Glomerular endothelial cell (primary cell): ENCODE data around the gene ARID1A. TPM values are rescaled to one million over a fixed set of nuclear protein-coding genes. Genes with fewer than 3 reads are reported as not detected.
A peak's percentile ranks its signal among the peaks of the same experiment; 100 is the strongest.
"Not testable (repeated sequence)": the region's sequence is repeated elsewhere in the genome, so short reads cannot be mapped to it uniquely, and the experiment has no call there.

Experiments
- DNase-seq: peaks from one replicate; pipeline ENCODE4 v3.0.0-alpha.2; 2011; ENCODE audit warnings: low read depth, low spot score; ENCODE audit errors: extremely low read depth
- total RNA-seq: library from RNA; depleted of rRNA; stranded (reverse); fragments of >200 nt; gene quantifications from 2 replicates; pipeline ENCODE4 v1.2.3, GENCODE V29; 2015

ARID1A gene
- 41.8 and 67.8 TPM in 2 replicates for total RNA-seq

DNA sequence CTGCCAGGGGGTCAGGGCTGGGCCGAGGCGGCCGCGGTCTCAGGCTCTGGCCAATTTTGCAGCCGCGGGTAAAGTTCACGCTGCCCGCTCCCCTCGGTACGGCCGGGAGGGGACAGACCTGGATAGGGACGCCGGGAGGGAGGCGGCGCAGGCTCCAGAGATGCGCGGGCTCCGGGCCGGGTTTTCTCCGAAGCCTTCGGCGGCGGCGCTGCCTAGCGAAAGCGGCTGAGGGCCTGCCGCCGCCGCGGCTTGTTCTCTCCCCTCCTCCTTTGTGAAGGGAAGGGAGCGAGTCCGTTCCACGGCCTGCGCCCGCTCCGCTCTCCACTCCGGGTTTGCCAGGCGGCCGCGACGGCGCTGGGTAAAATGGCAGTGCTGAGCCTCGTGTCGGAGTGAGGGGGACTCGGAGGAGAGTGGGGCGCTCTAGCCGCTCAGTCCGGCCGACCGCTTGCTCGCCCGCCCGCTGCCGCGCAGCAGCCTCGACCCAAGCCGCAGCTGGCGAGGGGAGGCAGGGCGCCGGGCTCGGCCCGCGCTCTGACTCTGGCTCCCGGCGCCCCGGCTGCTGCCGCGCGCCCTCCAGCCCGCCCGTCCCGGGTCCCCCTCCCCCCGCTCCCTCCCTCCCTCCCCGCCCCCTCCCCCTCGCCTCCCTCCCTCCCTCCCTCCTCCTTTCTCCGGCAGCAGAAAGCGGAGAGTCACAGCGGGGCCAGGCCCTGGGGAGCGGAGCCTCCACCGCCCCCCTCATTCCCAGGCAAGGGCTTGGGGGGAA is at the start of gene ARID1A:
ARID1A (plus strand) TSS at position 660 of the 763 bp plus-strand sequence. CDS start 389 bp downstream, outside the sequence.
- DNase-seq, result peak; percentile 75

DNA sequence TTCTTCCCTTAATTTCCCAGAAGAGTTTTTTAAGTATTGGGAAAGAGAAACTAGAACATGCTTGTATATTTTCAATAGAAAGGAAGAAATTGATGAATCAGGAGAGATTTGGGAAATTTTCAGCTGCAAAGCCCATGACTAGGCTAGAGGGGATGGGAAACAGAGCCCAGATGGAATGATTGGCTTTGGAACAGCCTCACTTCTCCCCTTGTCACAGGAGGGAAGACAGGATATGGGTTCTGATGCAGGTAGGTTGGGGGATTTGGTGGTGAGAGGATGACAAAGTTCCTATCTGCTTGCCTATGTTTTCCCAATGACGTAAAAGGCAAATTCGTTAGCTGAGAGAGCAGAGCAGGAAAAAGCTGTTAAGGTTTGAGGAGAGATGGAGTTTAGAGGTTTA is 31.0 kb upstream of the ARID1A start:
- DNase-seq, result no peak

DNA sequence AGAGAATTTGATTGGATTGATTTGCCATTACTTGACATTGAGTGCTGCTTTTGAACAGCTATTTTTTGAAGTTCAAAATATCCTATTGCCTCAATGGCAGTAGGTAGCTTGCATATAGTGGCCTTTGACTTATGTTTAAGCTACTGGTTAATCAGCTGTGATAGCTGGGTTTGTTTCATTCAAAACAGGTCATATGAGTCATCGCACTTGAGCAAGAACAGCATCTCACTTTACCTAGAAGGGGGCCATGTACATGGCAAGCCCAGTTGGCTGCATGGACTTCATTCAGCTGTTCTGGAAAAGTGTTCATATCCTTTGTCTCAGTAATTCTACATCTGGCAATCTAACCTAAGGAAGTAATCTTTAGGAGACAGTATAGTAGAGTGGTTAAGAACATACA is 29.0 kb upstream of the ARID1A start:
- no peak for DNase-seq

DNA sequence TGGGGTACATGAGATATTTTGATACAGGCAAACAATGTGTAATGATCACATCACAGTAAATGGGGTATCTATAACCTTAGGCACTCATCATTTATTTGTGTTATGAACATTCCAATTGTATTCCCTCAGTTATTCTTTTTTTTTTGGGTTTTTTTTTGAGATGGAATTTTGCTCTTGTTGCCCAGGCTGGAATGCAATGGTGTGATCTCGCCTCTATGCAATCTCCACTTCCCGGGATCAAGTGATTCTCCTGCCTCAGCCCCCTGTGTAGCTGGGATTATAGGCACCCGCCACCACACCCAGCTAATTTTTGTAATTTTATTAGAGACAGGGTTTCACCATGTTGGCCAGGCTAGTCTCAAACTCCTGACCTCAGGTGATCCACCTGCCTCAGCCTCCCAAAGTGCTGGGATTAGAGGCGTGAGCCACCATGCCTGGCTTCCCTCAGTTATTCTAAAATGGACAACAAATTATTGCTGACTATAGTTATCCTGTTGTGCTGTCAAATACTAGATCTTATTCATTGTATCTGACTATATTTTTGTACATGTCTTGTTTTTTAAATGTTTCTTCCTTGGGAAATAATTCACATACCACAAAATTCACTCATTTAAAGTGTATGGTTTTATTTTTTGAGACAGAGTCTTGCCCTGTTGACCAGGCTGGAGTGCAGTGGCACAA is 27.6 kb upstream of the ARID1A start:
- not testable (repeated sequence) for DNase-seq

DNA sequence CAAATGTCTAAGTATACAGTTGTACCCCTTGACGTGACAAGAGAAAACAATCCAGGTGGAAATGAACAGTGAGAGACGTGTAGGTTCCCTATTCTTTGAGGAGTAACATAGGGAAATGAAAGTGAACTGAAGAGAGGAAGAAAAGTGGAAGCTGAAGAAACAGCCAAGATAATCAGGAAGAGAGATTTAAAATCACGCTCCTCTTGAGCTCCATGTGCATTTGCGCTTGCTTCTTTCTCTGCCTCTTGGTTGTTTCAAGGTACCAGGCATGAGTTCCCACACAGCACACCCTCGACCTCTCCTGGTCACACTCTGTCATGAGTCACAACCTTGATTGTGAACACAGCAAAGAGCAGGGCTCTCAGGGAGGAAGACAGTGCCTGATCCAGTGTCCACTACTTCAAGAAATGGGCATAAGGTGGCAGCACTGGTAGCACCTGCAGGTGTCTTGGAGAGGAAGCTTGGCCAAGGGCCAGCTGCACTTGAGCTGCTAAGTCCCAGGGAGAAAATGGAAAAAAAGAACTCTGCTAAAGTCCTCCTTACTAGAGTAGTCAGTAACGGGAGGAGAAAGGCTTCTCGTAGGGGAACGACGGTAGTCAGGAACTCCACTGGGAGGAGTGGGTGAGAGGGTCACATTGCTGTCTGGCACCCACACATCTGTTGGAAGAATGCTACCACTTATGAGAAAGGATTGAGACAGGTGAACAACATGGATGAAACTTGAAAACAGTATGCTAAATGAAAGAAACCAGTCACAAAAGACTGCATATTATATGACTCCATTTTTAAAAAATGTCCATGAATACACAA is 18.3 kb upstream of the ARID1A start:
- DNase-seq, result peak; percentile 76

DNA sequence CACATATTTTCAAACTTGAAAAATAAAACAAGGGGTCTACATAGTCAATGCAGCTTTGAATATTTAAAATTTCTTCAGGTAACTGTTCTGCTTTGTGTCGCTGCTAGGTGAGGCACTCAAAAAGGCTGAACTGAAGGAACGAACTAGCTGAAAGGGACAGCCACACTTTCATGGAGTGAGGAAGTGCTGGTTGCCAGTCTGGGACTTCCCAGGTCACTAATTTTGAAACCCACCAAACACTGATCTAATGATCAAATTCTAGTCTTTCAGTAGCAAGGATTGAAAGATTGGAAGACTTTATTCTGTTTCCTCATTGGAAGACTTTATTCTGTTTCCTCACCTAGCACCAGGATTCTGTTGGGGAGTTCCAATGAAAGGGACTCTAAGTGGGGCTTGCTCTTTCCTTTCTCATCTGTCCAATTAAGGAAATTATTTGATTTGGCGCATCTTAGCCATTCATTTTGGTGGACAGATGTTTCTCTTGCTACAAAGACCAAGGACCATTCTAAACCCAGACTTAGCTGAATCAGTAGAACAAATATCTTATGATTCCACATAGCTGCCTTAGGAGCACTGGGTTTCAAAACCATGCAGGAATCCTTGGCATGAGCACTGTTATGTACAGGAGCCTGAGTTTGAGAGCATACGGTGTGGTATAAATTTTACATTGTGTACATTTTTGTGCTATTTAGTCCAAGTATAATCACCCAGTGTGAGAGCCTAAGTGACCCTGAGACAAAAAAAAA is 10.9 kb upstream of the ARID1A start:
- DNase-seq, result no peak

DNA sequence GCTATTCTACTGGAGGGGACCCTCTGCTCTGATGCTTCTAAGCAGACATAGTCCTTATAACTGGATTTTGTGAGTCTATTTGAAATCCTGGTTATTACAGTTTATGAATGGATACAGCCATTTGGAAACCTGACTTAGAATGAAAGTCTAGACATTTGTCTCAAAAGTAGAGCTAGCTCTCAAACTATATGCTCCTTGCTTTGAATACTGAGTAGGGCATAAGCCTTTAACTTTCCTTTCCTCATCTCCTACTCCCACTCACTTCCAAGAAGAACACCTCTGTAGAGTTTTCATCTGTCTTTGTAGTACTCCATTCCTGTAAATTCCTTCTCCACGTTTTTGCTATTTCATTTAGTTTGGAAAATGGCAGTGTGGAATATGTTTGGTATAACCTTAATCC is 9.0 kb upstream of the ARID1A start:
- DNase-seq, result no peak

DNA sequence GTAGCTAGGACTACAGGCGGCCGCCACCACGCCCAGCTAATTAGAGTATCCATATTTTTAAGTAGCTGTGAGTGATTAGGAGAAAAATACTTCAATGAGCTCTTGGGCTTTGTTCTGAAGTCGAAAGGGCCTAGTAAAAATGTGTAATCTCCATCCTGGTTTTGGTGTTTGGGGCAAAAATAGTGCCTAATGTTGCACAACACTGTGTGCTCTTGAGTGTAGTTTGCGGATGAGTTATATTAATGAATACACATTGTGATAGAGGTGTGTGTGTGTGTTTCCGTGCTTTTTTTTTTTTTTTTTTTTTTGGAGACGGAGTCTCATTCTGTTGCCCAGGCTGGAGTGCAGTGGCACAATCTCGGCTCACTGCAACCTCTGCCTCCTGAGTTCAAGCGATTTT is 6.3 kb upstream of the ARID1A start:
- no peak for DNase-seq

DNA sequence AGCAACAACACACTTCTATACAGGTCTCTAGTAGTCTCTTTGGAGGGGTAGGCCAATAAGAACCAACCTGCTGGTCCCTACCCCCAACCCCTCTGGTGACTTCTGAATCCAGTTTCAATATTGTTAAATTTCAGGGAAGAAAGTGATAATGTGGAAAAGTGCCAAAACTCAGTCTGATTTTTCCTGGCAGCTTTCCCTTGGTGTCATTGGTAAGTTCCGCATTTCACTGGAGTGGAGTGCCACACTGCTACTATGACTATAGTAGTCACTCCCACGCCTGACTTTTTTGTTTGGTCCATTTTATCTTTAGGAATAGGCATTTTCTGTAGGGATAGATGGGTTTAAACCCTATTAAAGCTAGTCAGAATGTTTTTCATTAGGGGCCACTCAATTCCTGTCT is 5.7 kb upstream of the ARID1A start:
- no peak for DNase-seq

DNA sequence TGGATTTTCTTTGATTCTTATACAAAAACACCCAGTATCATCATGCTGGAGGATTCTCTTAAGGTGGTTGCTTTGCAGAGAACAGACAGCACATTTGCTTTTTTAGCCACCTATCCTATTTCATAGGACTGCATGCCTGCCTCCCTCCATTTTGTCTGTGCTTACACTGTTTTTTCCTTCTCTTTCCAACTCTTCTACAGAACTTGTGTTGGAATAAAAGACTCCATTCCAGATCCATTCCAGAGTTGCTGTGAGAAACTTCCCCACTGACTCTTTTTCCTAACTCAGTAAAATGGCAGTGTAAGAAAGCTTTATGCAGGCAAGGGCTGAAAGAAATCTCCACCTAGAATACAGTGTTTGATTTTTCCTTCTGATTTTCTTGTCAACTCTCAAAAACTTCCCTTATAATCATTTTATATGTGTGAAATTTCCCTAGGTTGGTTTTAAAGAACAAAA is 5.2 kb upstream of the ARID1A start:
- DNase-seq, result no peak

DNA sequence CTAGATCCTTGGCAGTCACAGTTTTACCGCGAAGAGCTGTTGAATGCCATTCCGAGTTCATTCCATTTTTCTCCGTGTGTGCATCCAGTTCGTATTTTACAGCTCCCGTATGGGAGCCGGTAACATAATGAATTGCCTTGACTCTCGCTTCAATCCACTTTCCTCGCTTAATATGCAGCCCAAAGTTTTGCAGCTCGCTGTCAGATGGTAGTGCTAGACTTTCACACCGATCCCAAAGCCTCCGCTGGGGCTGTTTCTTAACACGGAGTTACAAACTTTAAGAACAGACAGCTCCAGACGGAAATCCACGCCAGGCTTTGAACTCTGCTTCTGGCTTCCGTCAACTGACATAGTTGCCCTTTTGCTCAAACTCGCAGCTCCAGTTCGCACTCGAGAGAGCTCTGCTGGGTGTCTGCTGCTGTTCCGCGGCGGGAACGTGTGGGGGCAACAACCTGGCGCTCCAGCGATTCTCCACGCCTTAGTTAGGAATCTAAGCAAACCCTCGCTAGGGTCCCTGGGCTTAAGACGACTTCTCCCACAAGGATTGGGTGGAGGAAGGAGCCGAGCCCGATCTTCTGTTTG is 3.5 kb upstream of the ARID1A start:
- peak; percentile 74 for DNase-seq

DNA sequence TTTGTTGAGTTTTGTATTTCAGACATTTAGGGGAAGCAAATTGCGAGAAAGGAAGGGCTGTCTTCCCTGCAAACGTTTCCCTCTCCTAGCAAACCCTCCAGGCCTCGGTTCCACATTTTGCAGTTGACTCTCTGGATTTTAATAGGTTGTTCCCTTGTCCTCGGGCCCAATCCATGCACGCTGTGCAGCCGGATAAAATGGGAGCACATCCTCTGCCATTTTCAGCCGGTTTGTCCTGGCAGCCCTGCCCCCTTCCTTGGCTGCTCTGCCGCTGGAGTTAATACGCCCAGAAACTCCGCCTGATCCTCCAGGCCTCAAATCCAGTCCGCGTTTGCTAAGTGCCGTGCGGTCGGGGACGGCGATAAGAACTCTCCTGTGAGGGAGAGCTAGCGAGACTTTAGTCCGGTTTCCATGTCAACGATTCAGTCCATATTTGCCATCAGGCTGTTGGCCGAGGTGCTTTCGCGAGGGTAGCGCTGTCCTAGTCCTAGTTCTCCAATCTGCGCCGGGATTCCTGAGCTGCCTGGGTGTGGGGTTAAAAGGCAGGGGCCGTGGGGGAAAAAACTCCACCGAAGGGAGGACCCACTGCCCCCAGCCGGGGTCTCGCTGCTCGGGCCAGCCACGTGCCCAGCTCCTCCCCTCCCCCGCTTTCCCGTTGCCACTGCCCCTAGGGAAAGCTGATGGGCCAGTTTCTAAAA is 2.9 kb upstream of the ARID1A start:
- DNase-seq, result peak; percentile 91

DNA sequence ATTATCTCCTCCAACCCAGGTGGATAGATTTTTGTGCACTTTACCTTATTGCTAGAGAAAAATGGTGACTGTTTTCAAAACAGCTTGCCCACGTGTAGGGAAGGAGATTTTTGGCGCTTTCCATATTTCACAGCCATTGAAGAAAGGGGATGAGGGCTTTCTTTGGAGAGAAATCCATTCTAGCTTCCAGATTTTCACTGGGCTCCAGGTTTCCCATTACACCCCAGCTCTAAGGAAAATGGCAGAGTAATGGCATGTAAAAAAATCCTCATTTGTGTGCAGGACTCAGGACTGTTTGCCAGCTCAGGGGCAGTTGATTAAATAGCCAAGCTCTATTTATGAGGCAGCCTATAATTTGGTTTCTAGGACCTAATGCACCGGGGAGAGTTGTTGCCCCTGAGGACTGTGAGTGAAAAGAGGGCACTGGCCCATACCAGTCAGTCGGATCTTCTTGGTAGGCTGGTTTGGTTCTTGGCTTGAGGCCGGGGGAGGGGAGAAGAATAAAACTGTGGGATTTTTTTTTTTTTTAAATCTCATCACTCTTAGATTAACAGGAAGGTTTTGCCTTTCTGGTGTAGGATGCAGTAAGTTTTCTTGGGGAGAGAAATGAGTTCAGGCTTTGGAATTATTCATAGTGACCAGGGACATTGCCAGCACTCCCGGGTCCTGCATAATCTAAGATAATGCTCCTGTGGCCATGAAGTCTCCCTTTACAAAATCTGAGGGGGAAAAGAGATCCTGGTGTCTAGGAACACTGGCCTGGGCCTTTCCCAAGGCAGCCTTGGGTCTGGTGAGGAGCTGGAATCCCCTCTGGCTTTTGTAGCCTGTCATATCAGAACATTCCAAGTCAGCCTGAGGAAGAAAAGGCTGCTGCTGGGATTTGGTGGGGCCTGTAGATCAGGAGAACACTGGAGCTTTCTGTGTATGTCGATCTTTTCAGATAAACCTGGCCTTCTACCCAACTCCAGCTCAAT is 1.9 kb upstream of the ARID1A start:
- DNase-seq, result no peak

DNA sequence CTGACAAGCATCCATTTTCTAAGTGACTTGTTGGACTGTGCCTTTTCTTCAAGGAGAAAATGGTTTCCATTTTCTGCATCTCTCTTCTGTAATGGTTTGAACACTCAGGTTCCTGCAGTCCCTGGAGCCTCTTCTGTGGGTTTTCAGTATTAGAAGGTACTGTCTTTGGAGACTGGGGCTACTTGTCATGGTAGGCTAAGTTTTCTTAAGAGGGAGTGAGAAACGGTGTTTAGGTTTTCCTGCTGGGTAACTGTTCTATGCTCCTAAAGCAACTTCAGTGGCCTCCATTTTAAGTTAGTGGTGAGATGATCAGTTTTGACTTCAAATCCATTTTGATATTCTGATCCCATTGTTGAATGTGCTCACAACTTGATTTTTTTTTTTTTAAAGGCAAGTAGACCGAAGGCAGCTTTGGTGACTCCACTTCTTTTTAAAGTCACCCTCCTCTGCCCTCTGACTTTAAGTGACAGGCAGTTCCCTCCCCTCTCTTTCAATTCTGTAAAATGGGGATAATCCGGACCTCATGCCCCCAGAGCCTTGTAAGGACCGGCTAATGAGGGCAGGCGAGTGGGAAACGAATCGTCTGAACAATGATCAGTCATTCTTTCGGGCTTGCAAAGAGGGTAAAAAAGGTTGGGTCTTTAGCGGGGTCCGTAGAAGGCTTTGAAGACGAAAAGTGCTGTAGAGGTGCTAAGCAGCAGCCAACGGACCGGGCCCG is 1.0 kb upstream of the ARID1A start:
- DNase-seq, result no peak

DNA sequence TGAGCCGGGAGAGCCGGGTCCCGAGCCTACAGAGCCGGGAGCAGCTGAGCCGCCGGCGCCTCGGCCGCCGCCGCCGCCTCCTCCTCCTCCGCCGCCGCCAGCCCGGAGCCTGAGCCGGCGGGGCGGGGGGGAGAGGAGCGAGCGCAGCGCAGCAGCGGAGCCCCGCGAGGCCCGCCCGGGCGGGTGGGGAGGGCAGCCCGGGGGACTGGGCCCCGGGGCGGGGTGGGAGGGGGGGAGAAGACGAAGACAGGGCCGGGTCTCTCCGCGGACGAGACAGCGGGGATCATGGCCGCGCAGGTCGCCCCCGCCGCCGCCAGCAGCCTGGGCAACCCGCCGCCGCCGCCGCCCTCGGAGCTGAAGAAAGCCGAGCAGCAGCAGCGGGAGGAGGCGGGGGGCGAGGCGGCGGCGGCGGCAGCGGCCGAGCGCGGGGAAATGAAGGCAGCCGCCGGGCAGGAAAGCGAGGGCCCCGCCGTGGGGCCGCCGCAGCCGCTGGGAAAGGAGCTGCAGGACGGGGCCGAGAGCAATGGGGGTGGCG is 371 bp downstream of the ARID1A start:
- DNase-seq, result no peak

DNA sequence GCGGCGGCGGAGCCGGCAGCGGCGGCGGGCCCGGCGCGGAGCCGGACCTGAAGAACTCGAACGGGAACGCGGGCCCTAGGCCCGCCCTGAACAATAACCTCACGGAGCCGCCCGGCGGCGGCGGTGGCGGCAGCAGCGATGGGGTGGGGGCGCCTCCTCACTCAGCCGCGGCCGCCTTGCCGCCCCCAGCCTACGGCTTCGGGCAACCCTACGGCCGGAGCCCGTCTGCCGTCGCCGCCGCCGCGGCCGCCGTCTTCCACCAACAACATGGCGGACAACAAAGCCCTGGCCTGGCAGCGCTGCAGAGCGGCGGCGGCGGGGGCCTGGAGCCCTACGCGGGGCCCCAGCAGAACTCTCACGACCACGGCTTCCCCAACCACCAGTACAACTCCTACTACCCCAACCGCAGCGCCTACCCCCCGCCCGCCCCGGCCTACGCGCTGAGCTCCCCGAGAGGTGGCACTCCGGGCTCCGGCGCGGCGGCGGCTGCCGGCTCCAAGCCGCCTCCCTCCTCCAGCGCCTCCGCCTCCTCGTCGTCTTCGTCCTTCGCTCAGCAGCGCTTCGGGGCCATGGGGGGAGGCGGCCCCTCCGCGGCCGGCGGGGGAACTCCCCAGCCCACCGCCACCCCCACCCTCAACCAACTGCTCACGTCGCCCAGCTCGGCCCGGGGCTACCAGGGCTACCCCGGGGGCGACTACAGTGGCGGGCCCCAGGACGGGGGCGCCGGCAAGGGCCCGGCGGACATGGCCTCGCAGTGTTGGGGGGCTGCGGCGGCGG is 1.0 kb downstream of the ARID1A start:
- DNase-seq, result no peak

DNA sequence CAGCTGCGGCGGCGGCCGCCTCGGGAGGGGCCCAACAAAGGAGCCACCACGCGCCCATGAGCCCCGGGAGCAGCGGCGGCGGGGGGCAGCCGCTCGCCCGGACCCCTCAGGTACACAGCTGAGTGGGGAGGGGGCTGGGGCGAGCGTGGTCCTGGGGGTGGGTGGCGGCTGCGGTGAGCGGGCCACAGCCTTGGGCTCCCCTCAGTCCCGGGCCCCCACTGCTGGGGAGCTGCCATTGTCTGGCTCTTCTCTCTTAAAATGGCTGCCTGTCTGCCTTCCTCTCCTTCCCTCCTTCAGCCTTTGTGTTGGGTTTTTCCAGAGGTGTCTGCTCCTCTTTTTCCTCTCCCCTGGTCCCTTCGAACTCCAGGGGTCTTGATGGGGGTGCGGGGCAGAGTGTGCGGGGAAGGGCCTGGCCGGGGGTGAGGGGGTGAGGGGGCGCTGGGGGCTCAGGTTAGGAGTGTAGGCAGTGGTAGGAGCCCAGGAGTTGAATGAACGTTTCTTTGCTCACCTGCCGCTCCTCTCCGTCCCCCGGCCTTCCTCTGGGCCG is 1.7 kb downstream of the ARID1A start:
- DNase-seq, result no peak
